K562 (cell line): ENCODE results near the gene CFAP58. TPM values are rescaled to one million over a fixed set of nuclear protein-coding genes. Genes with fewer than 3 reads are reported as not detected.

Source experiments
- CBX3 ChIP-seq, 2 experiments: IDR thresholded peaks; 1 replicate in 1 of 2; 2 replicates in 1 of 2; pipeline ENCODE4 v1.6.1; 2012; ENCODE audit warnings: inconsistent platforms in 2 of 2, low read length in 2 of 2, borderline replicate concordance in 1 of 2, control low read depth in 1 of 2
- CREM ChIP-seq: IDR thresholded peaks from 2 replicates; pipeline ENCODE4 v1.6.1; 2014; ENCODE audit warnings: antibody characterized with exemption, low read depth
- ELF2 ChIP-seq: fragments of 250-450 bp; sonication (Bioruptor Pico); IDR thresholded peaks from 2 replicates; pipeline ENCODE4 v1.5.0; 2021; ENCODE audit warnings: mild to moderate bottlenecking
- FOXJ3 ChIP-seq: sonication (generic); formaldehyde crosslinking; IDR thresholded peaks from 2 replicates; pipeline ENCODE4 v1.4.0; 2020; ENCODE audit warnings: mild to moderate bottlenecking, missing genetic modification reagents
- GABPA ChIP-seq: fragments of 200-800 bp; sonication (Bioruptor generic); conservative IDR thresholded peaks from 2 replicates; pipeline ENCODE4 v1.6.1; 2016; ENCODE audit warnings: low read depth, missing genetic modification characterization, missing compliant biosample characterization
- HDAC3 ChIP-seq: fragments of 450-650 bp; IDR thresholded peaks from 2 replicates; pipeline ENCODE4 v1.6.1; 2018; ENCODE audit warnings: borderline replicate concordance, mild to moderate bottlenecking, moderate library complexity; ENCODE audit not compliant: partially characterized antibody
- HINFP ChIP-seq: fragments of 450-650 bp; conservative IDR thresholded peaks from 2 replicates; pipeline ENCODE4 v1.6.1; 2016; ENCODE audit warnings: missing genetic modification characterization, low read depth, mild to moderate bottlenecking, control low read depth, missing compliant biosample characterization
- RB1 ChIP-seq: fragments of 450-650 bp; IDR thresholded peaks from 2 replicates; pipeline ENCODE4 v1.6.1; 2017; ENCODE audit warnings: low read depth, mild to moderate bottlenecking
- RFX1 ChIP-seq: fragments of 450-650 bp; IDR thresholded peaks from 2 replicates; pipeline ENCODE4 v1.6.1; 2016; ENCODE audit warnings: mild to moderate bottlenecking, moderate library complexity
- SMAD2 ChIP-seq: fragments of 150-350 bp; IDR thresholded peaks from 2 replicates; pipeline ENCODE4 v1.6.1; 2014; ENCODE audit warnings: low read depth, mild to moderate bottlenecking, low read length
- SUPT5H ChIP-seq: fragments of 450-650 bp; IDR thresholded peaks from 2 replicates; pipeline ENCODE4 v1.6.1; 2016
- ZBTB33 ChIP-seq: sonication (generic); formaldehyde crosslinking; IDR thresholded peaks from 2 replicates; pipeline ENCODE4 v1.8.1; 2023; ENCODE audit warnings: mild to moderate bottlenecking, missing genetic modification reagents
- ZEB2 ChIP-seq: fragments of 450-650 bp; IDR thresholded peaks from 2 replicates; pipeline ENCODE4 v1.6.1; 2016
- ZNF121 ChIP-seq: sonication (generic); formaldehyde crosslinking; conservative IDR thresholded peaks from 2 replicates; pipeline ENCODE4 v1.8.0; 2022; ENCODE audit warnings: missing genetic modification reagents
- ZNF133 ChIP-seq: fragments of 250-450 bp; sonication (Bioruptor Pico); IDR thresholded peaks from 2 replicates; pipeline ENCODE4 v1.4.0; 2020; ENCODE audit warnings: mild to moderate bottlenecking
- ZNF184 ChIP-seq: sonication (generic); formaldehyde crosslinking; IDR thresholded peaks from 2 replicates; pipeline ENCODE4 v1.5.0; 2020; ENCODE audit warnings: missing genetic modification reagents
- ZNF507 ChIP-seq: conservative IDR thresholded peaks from 2 replicates; pipeline ENCODE4 v1.6.1; 2017; ENCODE audit warnings: missing genetic modification characterization, missing compliant biosample characterization
- ZNF584 ChIP-seq: fragments of 200-800 bp; sonication (Bioruptor generic); IDR thresholded peaks from 2 replicates; pipeline ENCODE4 v1.6.1; 2016; ENCODE audit warnings: low read depth, mild to moderate bottlenecking, missing genetic modification characterization, missing compliant biosample characterization
- ZSCAN32 ChIP-seq: fragments of 450-650 bp; formaldehyde crosslinking; IDR thresholded peaks from 2 replicates; pipeline ENCODE4 v1.4.0; 2020; ENCODE audit warnings: mild to moderate bottlenecking, moderate library complexity
- polyA plus RNA-seq, 8 experiments: library from polyadenylated mRNA; depleted of rRNA in 4 of 8; stranded (reverse) in 5 of 8; unstranded in 3 of 8; fragments of >200 nt; fragmentation: Nextera tagmentation in 2 of 8; fragmentation: Illumina TruSeq in 1 of 8; extraction: Ambion mirVana in 2 of 8; extraction: Trizol in 1 of 8; gene quantifications; 2 replicates each; pipeline versions ENCODE4 v1.2.1 to v1.2.3, GENCODE V29; 2011 to 2014; ENCODE audit warnings: inconsistent platforms in 1 of 8, missing spikeins in 1 of 8
- total RNA-seq, 7 experiments: library from RNA; depleted of rRNA in 6 of 7; stranded (reverse); fragments of >200 nt in 6 of 7; fragmentation: Illumina TruSeq in 2 of 7; extraction: Trizol in 2 of 7; gene quantifications; 2 replicates each; pipeline versions ENCODE4 v1.2.1 to v1.2.3, GENCODE V29; 2011 to 2021; ENCODE audit warnings: low replicate concordance in 1 of 7
- TF ChIP-seq, protein P1 (sequence below), 2 experiments: fragments of 450-650 bp in 1 of 2; sonication (generic) in 1 of 2; formaldehyde crosslinking in 1 of 2; IDR thresholded peaks in 1 of 2; conservative IDR thresholded peaks in 1 of 2; 2 replicates each; pipeline versions ENCODE4 v1.6.1 to v1.8.1; 2016 to 2023; ENCODE audit warnings: mild to moderate bottlenecking in 2 of 2, moderate library complexity in 2 of 2, inconsistent platforms in 1 of 2, missing genetic modification reagents in 1 of 2
- TF ChIP-seq, protein P2 (sequence below): sonication (generic); formaldehyde crosslinking; IDR thresholded peaks from 2 replicates; pipeline ENCODE4 v1.8.0; 2022; ENCODE audit warnings: mild to moderate bottlenecking, missing genetic modification reagents, borderline replicate concordance

CFAP58 gene
- total and polyA plus RNA-seq, 9 of the 15 experiments (the other 6 are each of a cell fraction or from before 2014, with no cell fraction given): 0.08 to 2.0 (median 0.71) TPM

DNA sequence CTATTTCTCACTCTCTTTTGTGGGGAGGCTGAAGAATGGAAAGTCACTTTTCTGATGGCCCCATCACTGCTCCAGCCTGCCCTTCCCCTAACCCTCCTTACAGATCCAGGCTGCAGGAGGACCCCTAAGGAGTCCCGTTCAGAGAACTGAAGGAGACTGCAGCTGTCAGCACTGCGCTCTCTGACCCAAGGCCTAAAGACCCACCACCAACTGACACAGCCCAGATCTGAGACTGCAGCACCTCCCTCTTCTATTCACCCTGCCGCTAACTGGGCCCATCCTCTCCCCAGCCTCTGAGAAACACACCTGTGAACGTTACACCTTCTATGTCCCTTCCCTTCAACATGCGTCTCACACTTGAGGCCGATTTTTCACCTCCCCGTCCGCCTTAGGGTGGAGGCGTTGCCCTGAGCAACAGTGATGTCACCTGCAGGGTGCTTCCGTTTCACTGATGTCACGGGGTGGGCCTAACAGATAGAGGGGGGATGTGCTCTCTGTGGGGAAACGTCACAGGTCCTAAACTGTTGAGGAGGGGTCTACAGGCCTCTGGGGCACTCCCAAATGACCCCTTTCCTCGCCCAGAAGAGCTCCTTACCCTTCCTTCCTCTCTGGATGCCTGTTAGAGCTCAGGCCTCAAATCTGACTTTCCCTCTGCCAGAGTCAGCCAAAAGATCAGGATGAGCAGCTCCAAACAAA is 20.5 kb upstream of the CFAP58 start (continued):
- TF ChIP-seq, protein P1, sequence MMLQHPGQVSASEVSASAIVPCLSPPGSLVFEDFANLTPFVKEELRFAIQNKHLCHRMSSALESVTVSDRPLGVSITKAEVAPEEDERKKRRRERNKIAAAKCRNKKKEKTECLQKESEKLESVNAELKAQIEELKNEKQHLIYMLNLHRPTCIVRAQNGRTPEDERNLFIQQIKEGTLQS (IDR thresholded peaks at IDR 0.05): peak; percentile 73
- TF ChIP-seq, protein P1 (CRISPR knock-in tag; conservative IDR thresholded peaks at IDR 0.05): no peak
- no peak for TF ChIP-seq HINFP (tag)
- no peak for TF ChIP-seq SUPT5H
- no peak for TF ChIP-seq RB1
- TF ChIP-seq ZBTB33 (CRISPR knock-in tag): no peak
- TF ChIP-seq ZSCAN32 (CRISPR knock-in tag): no peak
- peak; percentile 89 for TF ChIP-seq CREM
- no peak for TF ChIP-seq CBX3 (IDR thresholded peaks at IDR 0.05; ENCODE audit: borderline replicate concordance in 1 of 2, low read length in 2 of 2)
- peak; percentile 91 for TF ChIP-seq RFX1
- no peak for TF ChIP-seq FOXJ3 (CRISPR knock-in tag)
- TF ChIP-seq ZNF121: no peak
- no peak for TF ChIP-seq ELF2
- no peak for TF ChIP-seq ZNF584 (CRISPR knock-in tag)
- TF ChIP-seq HDAC3: no peak
- TF ChIP-seq, protein P2, sequence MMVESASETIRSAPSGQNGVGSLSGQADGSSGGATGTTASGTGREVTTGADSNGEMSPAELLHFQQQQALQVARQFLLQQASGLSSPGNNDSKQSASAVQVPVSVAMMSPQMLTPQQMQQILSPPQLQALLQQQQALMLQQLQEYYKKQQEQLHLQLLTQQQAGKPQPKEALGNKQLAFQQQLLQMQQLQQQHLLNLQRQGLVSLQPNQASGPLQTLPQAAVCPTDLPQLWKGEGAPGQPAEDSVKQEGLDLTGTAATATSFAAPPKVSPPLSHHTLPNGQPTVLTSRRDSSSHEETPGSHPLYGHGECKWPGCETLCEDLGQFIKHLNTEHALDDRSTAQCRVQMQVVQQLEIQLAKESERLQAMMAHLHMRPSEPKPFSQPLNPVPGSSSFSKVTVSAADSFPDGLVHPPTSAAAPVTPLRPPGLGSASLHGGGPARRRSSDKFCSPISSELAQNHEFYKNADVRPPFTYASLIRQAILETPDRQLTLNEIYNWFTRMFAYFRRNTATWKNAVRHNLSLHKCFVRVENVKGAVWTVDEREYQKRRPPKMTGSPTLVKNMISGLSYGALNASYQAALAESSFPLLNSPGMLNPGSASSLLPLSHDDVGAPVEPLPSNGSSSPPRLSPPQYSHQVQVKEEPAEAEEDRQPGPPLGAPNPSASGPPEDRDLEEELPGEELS: no peak
- TF ChIP-seq ZNF507 (tag): no peak
- no peak for TF ChIP-seq GABPA
- no peak for TF ChIP-seq ZNF184 (CRISPR knock-in tag)
- no peak for TF ChIP-seq ZNF133
- TF ChIP-seq SMAD2: no peak
- no peak for TF ChIP-seq ZEB2
